HepG2 (cell line): ENCODE measurements around the gene SELENOT. TPM values are rescaled to one million over a fixed set of nuclear protein-coding genes. Genes with fewer than 3 reads are reported as not detected.

Experiments used
- CBX5 ChIP-seq: sonication (generic); formaldehyde crosslinking; IDR thresholded peaks from 2 replicates; pipeline ENCODE4 v1.4.0; 2020; ENCODE audit warnings: missing genetic modification reagents, borderline replicate concordance
- FOXC1 ChIP-seq: sonication (generic); formaldehyde crosslinking; IDR thresholded peaks from 2 replicates; pipeline ENCODE4 v1.8.0; 2022; ENCODE audit warnings: mild to moderate bottlenecking, missing genetic modification reagents, borderline replicate concordance
- HMGA1 ChIP-seq: sonication (generic); formaldehyde crosslinking; conservative IDR thresholded peaks from 2 replicates; pipeline ENCODE4 v1.4.0; 2020; ENCODE audit warnings: missing genetic modification reagents
- IKZF5 ChIP-seq: IDR thresholded peaks from 2 replicates; pipeline ENCODE4 v1.6.1; 2018; ENCODE audit warnings: missing genetic modification reagents, mild to moderate bottlenecking, missing compliant biosample characterization
- MAX ChIP-seq: IDR thresholded peaks from 2 replicates; pipeline ENCODE4 v1.6.1; 2012; ENCODE audit warnings: inconsistent platforms
- MEIS2 ChIP-seq: sonication (generic); formaldehyde crosslinking; IDR thresholded peaks from 2 replicates; pipeline ENCODE4 v1.9.0; 2021; ENCODE audit warnings: mild to moderate bottlenecking, missing genetic modification reagents
- NPAS2 ChIP-seq: sonication (generic); formaldehyde crosslinking; IDR thresholded peaks from 2 replicates; pipeline ENCODE4 v1.8.0; 2022; ENCODE audit warnings: mild to moderate bottlenecking, missing genetic modification reagents, borderline replicate concordance
- SAFB2 ChIP-seq: sonication (generic); formaldehyde crosslinking; IDR thresholded peaks from 2 replicates; pipeline ENCODE4 v1.5.1; 2020; ENCODE audit warnings: missing genetic modification reagents, low read depth, mild to moderate bottlenecking, borderline replicate concordance
- SNAI1 ChIP-seq: sonication (generic); formaldehyde crosslinking; IDR thresholded peaks from 2 replicates; pipeline ENCODE4 v1.5.0; 2020; ENCODE audit warnings: mild to moderate bottlenecking, missing genetic modification reagents, borderline replicate concordance
- ZFP1 ChIP-seq: IDR thresholded peaks from 2 replicates; pipeline ENCODE4 v1.6.1; 2016
- ZFP36L2 ChIP-seq: sonication (generic); formaldehyde crosslinking; IDR thresholded peaks from 2 replicates; pipeline ENCODE4 v1.4.0; 2020; ENCODE audit warnings: missing genetic modification reagents
- ZNF142 ChIP-seq: sonication (generic); formaldehyde crosslinking; IDR thresholded peaks from 2 replicates; pipeline ENCODE4 v1.4.0; 2020; ENCODE audit warnings: missing genetic modification reagents
- ZNF496 ChIP-seq: sonication (generic); formaldehyde crosslinking; IDR thresholded peaks from 2 replicates; pipeline ENCODE4 v1.8.1; 2023; ENCODE audit warnings: mild to moderate bottlenecking, moderate library complexity, missing genetic modification reagents; ENCODE audit not compliant: insufficient replicate concordance
- ZNF589 ChIP-seq: sonication (generic); formaldehyde crosslinking; conservative IDR thresholded peaks from 2 replicates; pipeline ENCODE4 v1.8.0; 2022; ENCODE audit warnings: mild to moderate bottlenecking, moderate library complexity, missing genetic modification reagents
- ZNF773 ChIP-seq: sonication (generic); formaldehyde crosslinking; IDR thresholded peaks from 2 replicates; pipeline ENCODE4 v1.4.0; 2020; ENCODE audit warnings: missing genetic modification reagents, borderline replicate concordance
- ZNF839 ChIP-seq: sonication (generic); formaldehyde crosslinking; IDR thresholded peaks from 2 replicates; pipeline ENCODE4 v1.4.0; 2020; ENCODE audit warnings: missing genetic modification reagents, mild to moderate bottlenecking, borderline replicate concordance
- ZSCAN22 ChIP-seq: sonication (generic); formaldehyde crosslinking; IDR thresholded peaks from 2 replicates; pipeline ENCODE4 v1.4.0; 2020; ENCODE audit warnings: mild to moderate bottlenecking, missing genetic modification reagents
- polyA plus RNA-seq, 8 experiments: library from polyadenylated mRNA; depleted of rRNA in 3 of 8; stranded (reverse) in 7 of 8; unstranded in 1 of 8; fragments of >200 nt; fragmentation: Illumina TruSeq in 4 of 8; extraction: Trizol in 4 of 8; gene quantifications; 2 replicates each; pipeline versions ENCODE4 v1.2.1 to v1.2.3, GENCODE V29; 2011 to 2016; ENCODE audit warnings: low read depth in 4 of 8, missing spikeins in 1 of 8, mixed read lengths in 1 of 8; ENCODE audit not compliant: insufficient read depth in 1 of 8
- total RNA-seq, 5 experiments: library from RNA; depleted of rRNA; stranded (reverse); fragments of >200 nt; fragmentation: Illumina TruSeq; extraction: Trizol; gene quantifications; 2 replicates each; pipeline ENCODE4 v1.2.3, GENCODE V29; 2016; ENCODE audit warnings: low read depth in 1 of 5
- TF ChIP-seq, protein P1 (sequence below): IDR thresholded peaks from 2 replicates; pipeline ENCODE4 v1.6.1; 2016
- TF ChIP-seq, protein P2 (sequence below): sonication (generic); formaldehyde crosslinking; IDR thresholded peaks from 2 replicates; pipeline ENCODE4 v1.8.1; 2023; ENCODE audit warnings: mild to moderate bottlenecking, missing genetic modification reagents

The SELENOT gene
- total and polyA plus RNA-seq, 2 of the 13 experiments (the other 11 are each of a cell fraction or from before 2014, with no cell fraction given), result 122 to 273 TPM

GRCh38 chr3:150603153-150603979 lies at the start of gene SELENOT (continued):
- TF ChIP-seq MEIS2 (CRISPR knock-in tag) (peak; percentile 84), SAFB2 (CRISPR knock-in tag) (no peak), HMGA1 (no peak), ZNF589 (CRISPR knock-in tag) (no peak), ZFP36L2 (CRISPR knock-in tag) (0 out of 2 replicates have a peak, but pooled peaks have one; percentile 80), SNAI1 (peak; percentile 69; the same call in 1 of the 2 replicates), MAX (peak; percentile 46), ZNF142 (CRISPR knock-in tag) (peak; percentile 95), ZNF773 (CRISPR knock-in tag) (0 out of 2 replicates have a peak, but pooled peaks have one; percentile 8), CBX5 (CRISPR knock-in tag) (peak; percentile 74; the same call in 1 of the 2 replicates), FOXC1 (CRISPR knock-in tag) (peak; percentile 77; the same call in 1 of the 2 replicates), ZFP1 (CRISPR knock-in tag) (no peak; the same call in 1 of the 2 replicates), ZSCAN22 (CRISPR knock-in tag) (peak; percentile 91), NPAS2 (CRISPR knock-in tag) (no peak), ZNF839 (CRISPR knock-in tag) (no peak), IKZF5 (peak; percentile 82; the same call in 1 of the 2 replicates), ZNF496 (no peak)
- TF ChIP-seq, protein P1, sequence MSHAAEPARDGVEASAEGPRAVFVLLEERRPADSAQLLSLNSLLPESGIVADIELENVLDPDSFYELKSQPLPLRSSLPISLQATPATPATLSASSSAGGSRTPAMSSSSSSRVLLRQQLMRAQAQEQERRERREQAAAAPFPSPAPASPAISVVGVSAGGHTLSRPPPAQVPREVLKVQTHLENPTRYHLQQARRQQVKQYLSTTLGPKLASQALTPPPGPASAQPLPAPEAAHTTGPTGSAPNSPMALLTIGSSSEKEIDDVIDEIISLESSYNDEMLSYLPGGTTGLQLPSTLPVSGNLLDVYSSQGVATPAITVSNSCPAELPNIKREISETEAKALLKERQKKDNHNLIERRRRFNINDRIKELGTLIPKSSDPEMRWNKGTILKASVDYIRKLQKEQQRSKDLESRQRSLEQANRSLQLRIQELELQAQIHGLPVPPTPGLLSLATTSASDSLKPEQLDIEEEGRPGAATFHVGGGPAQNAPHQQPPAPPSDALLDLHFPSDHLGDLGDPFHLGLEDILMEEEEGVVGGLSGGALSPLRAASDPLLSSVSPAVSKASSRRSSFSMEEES (CRISPR knock-in tag), result no peak; the same call in 1 of the 2 replicates
- TF ChIP-seq, protein P2, sequence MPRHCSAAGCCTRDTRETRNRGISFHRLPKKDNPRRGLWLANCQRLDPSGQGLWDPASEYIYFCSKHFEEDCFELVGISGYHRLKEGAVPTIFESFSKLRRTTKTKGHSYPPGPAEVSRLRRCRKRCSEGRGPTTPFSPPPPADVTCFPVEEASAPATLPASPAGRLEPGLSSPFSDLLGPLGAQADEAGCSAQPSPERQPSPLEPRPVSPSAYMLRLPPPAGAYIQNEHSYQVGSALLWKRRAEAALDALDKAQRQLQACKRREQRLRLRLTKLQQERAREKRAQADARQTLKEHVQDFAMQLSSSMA (CRISPR knock-in tag), result peak; percentile 50; the same call in 1 of the 2 replicates
